ENCODE results near the gene ARSG.
"Not testable (repeated sequence)": the region's sequence is repeated elsewhere in the genome, so short reads cannot be mapped to it uniquely, and the experiment has no call there.

The ARSG gene

GRCh38 chr17:68281965-68282364, 9.3 kb upstream of the ARSG start:
- not testable (repeated sequence) for DNase-seq

GRCh38 chr17:68288375-68288774, 2.9 kb upstream of the ARSG start:
- no peak for DNase-seq

GRCh38 chr17:68288804-68289203, 2.5 kb upstream of the ARSG start:
- no peak for DNase-seq

- no peak for DNase-seq
Measured at GRCh38 chr17:68289473-68289872, 1.8 kb upstream of the ARSG start.

- no peak for DNase-seq
Measured at GRCh38 chr17:68289936-68290267, 1.4 kb upstream of the ARSG start.

GRCh38 chr17:68290268-68290954, 884 bp upstream of the ARSG start:
- DNase-seq: no peak

GRCh38 chr17:68291836-68292688, 767 bp downstream of the ARSG start:
- DNase-seq: peak in 1 of 2 experiments; percentile 11

- DNase-seq: no peak
Measured at GRCh38 chr17:68292689-68293040, 1.4 kb downstream of the ARSG start.

- no peak for DNase-seq
Measured at GRCh38 chr17:68293490-68294195, 2.3 kb downstream of the ARSG start.

- no peak for DNase-seq
Measured at GRCh38 chr17:68294196-68294555, 2.9 kb downstream of the ARSG start.

GRCh38 chr17:68294617-68295016, 3.3 kb downstream of the ARSG start:
- DNase-seq: no peak

GRCh38 chr17:68295086-68295485, 3.8 kb downstream of the ARSG start:
- DNase-seq: no peak

GRCh38 chr17:68296217-68297191, 5.2 kb downstream of the ARSG start:
- no peak for DNase-seq

- DNase-seq: no peak
Measured at GRCh38 chr17:68297195-68297594, 5.9 kb downstream of the ARSG start.

- DNase-seq: no peak
Measured at GRCh38 chr17:68298601-68299000, 7.3 kb downstream of the ARSG start.

GRCh38 chr17:68299817-68300216, 8.5 kb downstream of the ARSG start:
- DNase-seq: no peak

GRCh38 chr17:68301438-68301959, 10.2 kb downstream of the ARSG start:
- no peak for DNase-seq

GRCh38 chr17:68302066-68302564, 10.8 kb downstream of the ARSG start:
- no peak for DNase-seq

GRCh38 chr17:68302666-68303065, 11.4 kb downstream of the ARSG start:
- no peak for DNase-seq

- no peak for DNase-seq
Measured at GRCh38 chr17:68304706-68305105, 13.4 kb downstream of the ARSG start.

- DNase-seq: no peak
Measured at GRCh38 chr17:68305142-68305541, 13.8 kb downstream of the ARSG start.

- no peak for DNase-seq
Measured at GRCh38 chr17:68306819-68307218, 15.5 kb downstream of the ARSG start.

All from NCI-H187 (cell line).